Cortex of kidney (tissue), 1 donor: ENCODE data around the gene EXOC6B.
"Not testable (repeated sequence)": the region's sequence is repeated elsewhere in the genome, so short reads cannot be mapped to it uniquely, and the experiment has no call there.

Experiments used
- DNase-seq: peaks from one replicate; lab custom pipeline; 2025; lab: John Stamatoyannopoulos, UW

The EXOC6B gene

GRCh38 chr2:72678024-72678423 lies 147.8 kb downstream of the EXOC6B start:
- DNase-seq = no peak

GRCh38 chr2:72676341-72677025 lies 149.3 kb downstream of the EXOC6B start:
- DNase-seq = no peak

GRCh38 chr2:72674982-72675915 lies 150.6 kb downstream of the EXOC6B start:
- DNase-seq = no peak

- DNase-seq = no peak
These were observed 152.6 kb downstream of the EXOC6B start for GRCh38 chr2:72673279-72673678.

GRCh38 chr2:72669121-72669520 lies 156.7 kb downstream of the EXOC6B start:
- DNase-seq = no peak

- no peak for DNase-seq
These were observed 157.2 kb downstream of the EXOC6B start for GRCh38 chr2:72668647-72669046.

GRCh38 chr2:72665448-72665847 lies 160.4 kb downstream of the EXOC6B start:
- DNase-seq = no peak

- no peak for DNase-seq
These were observed 163.8 kb downstream of the EXOC6B start for GRCh38 chr2:72661985-72662384.

GRCh38 chr2:72649810-72650209 lies 176.0 kb downstream of the EXOC6B start:
- no peak for DNase-seq

GRCh38 chr2:72641221-72641620 lies 184.6 kb downstream of the EXOC6B start:
- DNase-seq = not testable (repeated sequence)

GRCh38 chr2:72638600-72639211 lies 187.1 kb downstream of the EXOC6B start:
- no peak for DNase-seq

GRCh38 chr2:72636210-72636609 lies 189.6 kb downstream of the EXOC6B start:
- no peak for DNase-seq

- DNase-seq = no peak
These were observed 195.1 kb downstream of the EXOC6B start for GRCh38 chr2:72630767-72631166.

GRCh38 chr2:72629062-72629461 lies 196.8 kb downstream of the EXOC6B start:
- no peak for DNase-seq

- no peak for DNase-seq
These were observed 198.8 kb downstream of the EXOC6B start for GRCh38 chr2:72627083-72627482.

GRCh38 chr2:72625366-72625765 lies 200.5 kb downstream of the EXOC6B start:
- DNase-seq = no peak

- no peak for DNase-seq
These were observed 202.4 kb downstream of the EXOC6B start for GRCh38 chr2:72623481-72623880.

- no peak for DNase-seq
These were observed 206.2 kb downstream of the EXOC6B start for GRCh38 chr2:72619626-72620025.

GRCh38 chr2:72613931-72614330 lies 211.9 kb downstream of the EXOC6B start:
- no peak for DNase-seq

- no peak for DNase-seq
These were observed 213.1 kb downstream of the EXOC6B start for GRCh38 chr2:72612614-72613160.

- DNase-seq = no peak
These were observed 218.6 kb downstream of the EXOC6B start for GRCh38 chr2:72607189-72607588.

- no peak for DNase-seq
These were observed 219.9 kb downstream of the EXOC6B start for GRCh38 chr2:72605836-72606442.
